Stimulated activated CD4-positive, alpha-beta T cell treated with anti-CD3 and anti-CD28 coated beads, TNF-alpha, amount 100 ng/mL, for 48 hours (primary cell): ENCODE results near the gene NCAN.

Source experiments
- DNase-seq, 3 donors: peaks; one replicate each; pipeline ENCODE4 v3.0.0-alpha.2; 2020; ENCODE audit warnings: low read depth in 3 of 3

The NCAN gene

DNA sequence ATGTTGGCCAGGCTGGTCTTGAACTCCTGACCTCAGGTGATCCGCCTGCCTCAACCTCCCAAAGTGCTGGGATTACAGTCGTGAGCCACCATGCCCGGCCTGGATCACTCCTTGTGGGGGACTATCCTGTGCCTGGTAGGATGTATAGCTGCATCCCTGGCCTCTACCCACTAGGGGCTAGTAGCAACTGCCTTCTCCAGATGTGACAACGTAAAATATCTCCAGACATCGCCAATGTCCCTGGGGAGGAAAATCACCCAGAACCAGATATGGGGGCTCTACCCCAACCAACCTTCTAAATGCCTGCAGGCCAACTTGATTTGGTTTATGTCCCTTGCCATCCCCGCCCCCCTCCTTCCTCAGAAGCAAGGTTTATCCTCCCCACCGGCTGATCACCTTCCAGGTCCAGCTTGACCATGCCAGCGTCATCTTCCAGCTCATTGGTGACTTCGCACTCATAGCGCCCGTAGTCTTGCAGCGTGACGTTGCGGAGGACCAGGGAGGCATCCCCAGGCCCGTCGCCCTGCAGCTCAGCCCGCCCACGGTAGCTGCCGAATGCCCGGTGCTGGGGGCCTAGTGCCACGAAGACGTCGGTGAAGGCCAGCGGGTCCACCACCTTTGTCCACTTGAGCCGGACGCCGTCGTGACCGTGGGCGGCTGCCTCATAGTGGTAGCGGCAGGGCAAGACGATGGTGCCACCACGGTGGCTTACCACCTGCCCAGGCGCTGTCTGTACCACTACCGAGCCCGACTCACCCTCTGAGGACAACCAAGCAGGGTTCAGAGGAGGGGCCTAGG lies 48.9 kb downstream of the NCAN start:
- no peak for DNase-seq

DNA sequence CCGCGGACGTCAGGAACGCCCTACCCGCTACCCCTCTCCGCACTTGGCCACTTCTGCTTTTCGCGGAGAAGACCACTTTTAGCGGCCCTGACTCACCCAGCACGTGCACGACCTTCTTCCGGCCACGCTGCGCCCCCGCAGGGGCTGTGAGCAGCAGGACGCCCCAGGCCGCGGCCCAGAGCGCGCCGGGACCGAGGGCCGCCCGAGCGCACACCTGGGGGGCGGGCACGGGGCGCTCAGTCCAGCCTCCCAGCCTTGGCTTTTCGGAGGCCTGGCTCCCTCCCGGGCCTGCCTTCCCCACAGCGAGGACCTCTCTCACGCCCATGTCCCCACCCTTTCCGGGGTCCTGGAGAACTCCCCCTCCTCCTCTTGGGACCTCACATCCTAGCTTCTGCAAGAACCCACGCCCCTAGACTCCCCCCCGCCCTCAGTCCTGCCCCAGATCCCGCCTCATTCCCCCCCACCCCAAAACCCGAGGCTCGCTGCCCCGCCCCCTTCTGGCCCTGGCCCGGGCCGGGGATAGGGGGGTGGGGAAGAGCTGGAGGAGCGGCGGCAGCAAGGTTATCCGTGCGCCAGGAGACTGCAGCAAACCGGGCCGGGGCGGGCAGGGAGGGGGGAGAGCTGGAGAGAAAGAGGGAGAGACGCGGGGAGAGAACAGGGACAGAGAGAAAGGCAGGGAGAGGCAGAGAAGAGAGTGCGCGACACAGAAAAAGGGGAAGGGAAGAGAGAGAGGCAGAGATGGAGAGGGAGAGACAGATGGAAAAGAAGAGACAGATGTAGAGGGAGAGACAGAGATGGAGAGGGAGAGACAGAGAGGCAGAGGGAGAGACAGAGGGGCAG lies 49.8 kb downstream of the NCAN start:
- DNase-seq = no peak

DNA sequence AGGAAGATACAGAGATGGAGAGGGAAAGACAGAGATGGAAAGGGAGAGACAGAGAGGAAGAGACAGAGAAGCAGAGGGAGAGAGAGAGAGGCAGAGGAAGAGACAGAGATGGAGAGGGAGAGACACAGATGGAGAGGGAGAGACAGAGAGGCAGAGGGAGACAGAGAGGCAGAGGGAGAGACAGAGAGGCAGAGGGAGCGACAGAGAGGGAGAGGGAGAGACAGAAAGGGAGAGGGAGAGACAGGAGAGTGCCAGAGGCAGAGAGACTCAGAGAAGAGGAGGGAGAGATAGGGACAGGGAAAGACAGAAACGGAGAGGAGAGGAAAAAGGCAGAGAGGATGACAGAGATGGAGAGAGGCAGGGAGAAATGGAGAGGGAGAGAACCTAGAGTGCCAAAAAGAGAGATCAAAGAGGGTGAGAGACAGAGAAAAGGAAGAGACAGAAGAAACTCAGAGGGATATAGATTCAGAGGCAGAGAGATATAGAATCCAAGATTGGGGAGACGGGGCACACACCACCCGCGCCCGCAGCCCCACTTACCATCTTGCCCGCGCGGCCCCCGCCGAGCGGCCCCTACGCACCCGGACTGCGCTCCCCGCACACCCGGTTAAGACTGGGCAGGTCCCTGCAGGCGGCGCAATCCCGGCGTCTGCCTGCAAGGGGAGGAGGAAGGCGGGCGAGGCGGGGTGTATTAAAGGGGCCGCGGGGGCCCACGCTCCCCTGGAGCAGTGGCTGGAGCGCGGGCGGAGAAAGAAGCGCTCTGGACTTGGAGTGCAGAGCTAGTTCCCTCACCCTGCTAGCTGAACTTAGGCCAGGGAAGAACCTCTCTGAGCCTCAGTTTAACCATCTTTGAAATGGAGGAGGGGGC lies 50.7 kb downstream of the NCAN start:
- DNase-seq = no peak

DNA sequence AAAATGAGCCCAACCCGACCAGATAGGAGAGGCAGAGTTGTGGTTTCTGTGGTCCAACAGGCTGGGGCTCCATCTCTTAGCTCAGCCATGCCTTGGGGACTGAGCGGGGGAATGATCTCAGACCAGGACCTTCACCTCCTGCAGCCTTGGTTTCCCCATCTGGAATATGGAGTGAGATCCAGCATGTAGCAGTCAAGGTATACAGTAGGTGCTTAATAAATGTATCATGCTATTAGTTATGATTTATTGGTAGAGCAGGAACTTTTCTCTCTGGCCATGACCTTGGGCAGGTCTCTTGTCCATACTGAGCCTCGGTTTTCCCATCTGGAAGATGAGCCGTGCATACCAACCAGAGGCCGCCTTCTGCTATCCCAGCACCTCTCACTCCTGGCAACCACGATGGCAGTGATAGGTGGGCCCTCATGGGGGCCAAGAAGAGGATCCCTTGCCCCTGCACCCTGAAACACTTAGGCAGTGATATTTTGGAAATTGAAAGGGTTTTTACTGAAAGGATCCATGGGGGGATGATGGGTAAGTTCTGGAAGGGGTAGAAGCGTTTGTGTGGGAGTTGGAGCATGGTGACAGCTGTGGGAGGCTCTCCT lies 52.2 kb downstream of the NCAN start:
- no peak for DNase-seq

DNA sequence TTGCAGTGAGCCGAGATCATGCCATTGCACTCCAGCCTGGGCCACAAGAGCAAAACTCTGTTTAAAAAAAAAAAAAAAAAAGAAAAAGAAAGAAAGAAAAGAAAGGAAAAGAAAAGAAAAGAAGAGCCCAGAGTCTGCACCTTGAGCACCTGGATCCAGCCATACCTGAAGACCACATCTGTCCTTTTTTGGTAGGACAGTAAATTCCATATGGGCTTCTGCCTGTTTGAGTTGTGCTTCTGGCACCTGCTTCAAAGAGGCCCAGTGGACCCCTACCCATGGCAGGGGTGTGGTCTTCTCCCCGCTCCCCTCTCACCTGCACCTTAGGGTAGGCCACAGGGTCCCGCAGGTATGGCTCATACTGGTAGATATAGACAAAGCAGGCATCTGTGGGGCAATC lies 55.5 kb downstream of the NCAN start:
- no peak for DNase-seq

DNA sequence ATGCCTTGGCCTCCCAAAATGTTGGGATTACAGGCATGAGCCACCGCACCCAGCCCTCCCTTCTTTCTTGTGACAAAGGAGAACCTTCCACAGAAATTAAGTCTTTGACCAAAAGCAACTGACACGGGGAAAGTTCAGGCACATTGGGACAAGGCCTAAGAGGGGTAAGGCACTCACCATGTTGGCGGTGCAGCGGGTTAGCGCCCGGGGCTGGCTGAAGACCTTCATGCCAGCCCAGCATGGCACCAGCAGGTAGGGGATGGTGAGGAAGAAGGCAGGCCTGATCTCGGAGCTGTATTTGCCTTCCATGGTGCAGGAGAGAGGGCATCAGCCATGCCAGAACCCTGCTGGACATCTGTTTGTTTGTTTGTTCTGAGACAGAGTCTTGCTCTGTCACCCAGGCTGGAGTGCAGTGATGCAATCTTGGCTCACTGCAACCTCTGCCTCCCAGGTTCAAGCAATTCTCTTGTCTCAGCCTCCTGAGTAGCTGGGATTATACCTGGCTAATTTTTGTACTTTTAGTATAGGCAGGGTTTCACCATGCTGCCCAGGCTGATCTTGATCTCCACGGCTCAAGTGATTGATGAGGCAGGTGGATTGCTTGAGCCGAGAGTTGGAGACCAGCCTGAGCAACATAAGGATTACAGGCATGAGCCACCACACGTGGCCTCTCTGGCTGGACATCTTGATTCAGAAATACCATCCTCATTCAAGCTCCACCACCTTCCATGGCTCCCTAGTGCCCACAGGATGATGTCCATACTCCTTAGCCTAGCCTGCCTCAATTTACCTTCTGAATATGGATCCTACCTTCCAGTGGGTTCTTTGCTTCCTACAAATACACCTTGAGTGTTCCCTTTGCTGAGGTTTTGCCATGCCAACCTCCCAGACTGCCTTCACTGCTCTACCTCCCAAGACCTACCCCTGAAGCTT lies 57.0 kb downstream of the NCAN start:
- no peak for DNase-seq

DNA sequence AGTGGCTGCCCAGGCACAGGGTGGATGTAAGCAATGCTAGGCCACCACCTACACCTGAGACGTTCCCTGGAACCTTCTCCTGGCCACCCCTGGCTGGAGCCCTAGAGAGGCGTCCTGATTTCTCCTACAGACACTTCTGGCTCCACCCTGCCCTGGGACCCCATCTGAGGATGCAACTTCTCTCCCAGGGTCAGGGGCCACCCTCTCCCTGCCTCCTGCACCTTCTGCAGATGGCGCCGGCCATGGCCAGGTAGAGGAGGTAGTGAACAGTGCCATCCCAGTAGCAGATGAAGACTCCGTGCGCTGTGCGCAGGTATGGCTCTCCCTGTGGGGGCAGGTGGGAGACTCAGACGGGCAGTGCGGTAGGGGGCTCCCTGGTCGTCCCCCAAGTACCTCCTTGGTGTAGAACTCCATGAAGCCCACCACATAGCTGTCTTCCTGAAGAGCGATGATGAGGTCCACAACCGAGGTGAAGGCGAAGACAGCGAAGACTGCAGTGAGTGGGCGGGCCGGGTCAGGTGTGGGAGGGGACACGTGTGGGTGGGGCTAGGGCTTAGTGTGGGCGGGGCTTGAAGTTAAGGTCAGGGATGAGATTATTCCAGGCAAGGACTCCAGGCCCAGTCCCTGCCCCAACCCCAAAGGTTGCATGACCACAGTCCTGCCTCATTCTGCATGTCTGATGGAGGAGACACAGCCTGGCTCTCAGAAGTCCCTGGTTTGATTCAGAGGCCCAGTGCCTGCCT lies 58.4 kb downstream of the NCAN start:
- no peak for DNase-seq

DNA sequence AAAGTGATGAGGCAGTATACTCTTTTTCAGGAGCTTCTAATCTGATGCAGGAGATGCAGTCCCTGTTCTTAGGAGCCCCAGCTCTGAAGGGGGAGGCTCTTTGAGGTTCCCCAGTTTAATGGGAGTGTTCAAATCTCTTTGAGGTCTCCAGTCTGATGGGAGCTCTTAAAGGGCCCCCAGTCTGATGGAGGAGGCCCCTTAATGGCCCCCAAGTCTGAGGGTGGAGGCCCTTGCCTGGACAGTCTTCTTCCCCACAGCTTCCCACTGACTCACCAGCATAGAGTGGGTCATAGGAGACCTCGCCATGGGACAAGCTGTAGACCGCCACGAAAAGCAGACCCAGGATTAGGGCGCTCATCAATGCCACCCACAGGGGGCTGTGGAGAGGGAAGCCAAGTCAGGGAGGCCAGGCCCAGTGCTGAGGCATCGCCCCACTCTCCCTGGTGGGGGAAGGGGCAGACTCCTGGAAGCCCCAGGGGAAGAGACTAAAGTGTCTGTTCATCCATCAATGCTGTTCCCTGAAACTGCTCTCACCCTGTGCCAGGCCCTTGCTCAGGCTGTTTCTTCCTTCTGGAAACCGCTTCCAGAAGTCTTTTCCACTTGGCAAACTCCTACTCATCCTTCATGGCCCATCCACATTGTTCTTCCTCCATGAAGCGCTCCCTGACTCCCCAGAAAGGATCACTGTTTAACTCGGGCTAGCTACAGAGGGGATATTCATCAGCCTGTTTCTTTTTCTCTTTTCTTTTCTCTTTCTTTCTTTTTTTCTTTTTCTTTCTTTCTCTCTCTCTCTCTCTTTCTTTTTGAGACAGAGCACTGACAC lies 59.2 kb downstream of the NCAN start:
- DNase-seq = no peak

DNA sequence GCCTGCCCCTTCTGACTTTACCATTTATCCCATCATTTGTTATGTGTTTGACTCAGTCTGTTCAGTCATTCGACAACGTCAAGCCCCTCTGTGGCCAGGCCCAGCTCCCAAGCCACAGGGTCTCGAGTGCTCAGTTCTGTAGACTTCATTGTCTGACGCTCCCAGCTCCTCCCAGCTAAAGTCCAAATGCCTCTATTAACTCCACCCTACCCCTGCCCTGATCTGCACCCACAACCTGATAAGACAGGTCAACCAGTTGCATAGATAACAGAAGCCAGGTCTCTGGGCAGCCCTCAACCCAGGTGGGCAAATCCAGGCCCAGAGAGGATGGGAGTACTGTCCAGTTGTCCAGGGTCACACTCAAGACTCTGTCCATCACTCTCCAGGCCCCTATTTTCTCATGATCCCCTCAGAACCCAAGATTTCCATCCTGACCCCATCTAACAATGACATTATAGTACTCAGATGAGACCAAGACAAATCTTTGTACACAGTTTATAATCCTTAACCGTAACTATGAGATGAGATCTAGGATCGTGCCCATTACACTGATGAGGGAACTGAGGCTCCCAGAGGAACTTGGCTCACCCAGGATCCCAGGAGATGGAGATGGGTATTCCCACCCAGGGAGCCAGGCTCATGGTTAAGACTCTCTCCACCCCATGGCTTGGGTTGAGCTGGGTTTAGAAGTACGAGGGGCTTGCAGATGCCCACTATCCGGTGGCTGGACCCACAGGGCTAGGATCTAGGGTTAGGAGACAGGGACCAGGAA lies 60.3 kb downstream of the NCAN start:
- DNase-seq = no peak

DNA sequence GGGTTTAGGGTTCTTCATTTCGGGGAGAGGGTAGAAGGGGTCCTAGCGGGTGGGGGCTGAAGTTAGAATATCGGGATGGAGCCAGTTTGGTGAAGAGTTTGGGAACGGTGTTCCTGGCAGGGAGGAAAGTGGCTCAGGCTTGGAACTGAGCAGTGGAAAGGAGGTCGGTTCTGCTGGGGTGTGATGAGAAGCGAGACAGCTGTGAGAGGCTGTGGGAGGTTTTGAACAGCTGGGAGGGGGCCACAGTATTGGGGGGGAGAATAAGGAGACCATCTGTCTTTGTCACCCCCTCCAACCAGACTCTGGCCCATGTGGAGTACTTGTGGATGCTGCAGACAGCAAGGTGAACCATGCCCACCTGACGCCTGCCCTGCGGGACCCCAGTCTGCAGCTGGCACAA lies 62.4 kb downstream of the NCAN start:
- DNase-seq = no peak

DNA sequence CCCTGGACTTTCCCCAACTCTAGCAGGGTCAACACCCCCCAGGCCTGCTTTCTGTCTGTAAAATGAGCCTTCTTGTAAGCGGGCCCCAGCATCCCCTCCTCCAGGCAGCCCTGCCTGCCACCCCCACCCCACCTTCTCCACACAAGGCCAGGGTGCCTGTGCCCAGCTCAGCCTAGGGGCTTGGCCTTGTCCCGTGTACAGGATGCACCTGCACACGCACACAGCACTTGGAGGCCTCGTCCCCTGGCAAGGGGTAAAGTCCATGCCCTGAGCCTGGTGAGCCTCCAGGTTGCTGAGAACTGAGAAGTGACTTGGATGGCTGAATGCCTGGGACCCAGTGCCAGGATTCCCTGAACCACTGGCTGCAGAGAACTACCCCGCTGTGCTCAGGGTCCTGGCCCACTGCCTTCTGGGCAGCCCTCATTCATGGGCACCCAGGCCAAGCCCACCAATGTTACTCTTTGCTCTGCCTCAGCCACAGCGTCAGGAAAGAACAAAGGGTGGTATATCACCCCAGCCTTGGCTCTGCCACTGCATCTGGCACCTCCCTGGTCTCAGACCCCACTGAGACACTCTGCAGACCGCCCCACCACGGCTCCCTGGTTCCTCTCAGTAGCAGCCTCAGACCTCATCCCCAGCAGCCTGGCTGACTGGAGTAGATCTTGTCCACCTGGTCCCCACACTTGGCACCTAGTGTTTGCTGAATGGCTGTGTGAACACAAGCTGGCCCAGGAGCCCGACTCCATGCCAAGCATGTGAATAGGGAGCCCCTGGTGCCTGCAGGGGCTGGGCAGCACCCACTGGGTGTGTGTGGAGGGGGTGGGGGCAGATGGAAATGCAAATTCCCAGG lies 63.2 kb downstream of the NCAN start:
- DNase-seq = no peak

DNA sequence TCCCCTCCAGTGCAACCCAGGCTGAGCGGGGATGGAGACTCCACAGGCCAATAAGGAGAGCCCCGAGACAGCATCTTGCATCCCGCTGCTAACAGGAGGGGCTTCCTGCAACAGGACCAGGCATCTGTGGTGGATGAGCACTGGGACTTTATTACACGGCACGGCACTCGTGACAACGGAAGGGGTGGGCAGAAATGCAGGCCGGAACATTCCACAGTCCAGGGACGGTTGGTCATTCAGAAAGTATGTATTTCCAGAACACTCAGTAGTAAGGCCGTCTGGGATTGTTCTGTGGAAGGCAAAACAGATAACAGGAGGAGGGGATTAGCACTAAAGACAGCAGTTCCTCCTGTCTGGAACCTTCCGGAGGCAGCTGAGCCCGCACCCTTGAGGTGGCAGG lies 64.6 kb downstream of the NCAN start:
- DNase-seq = no peak

DNA sequence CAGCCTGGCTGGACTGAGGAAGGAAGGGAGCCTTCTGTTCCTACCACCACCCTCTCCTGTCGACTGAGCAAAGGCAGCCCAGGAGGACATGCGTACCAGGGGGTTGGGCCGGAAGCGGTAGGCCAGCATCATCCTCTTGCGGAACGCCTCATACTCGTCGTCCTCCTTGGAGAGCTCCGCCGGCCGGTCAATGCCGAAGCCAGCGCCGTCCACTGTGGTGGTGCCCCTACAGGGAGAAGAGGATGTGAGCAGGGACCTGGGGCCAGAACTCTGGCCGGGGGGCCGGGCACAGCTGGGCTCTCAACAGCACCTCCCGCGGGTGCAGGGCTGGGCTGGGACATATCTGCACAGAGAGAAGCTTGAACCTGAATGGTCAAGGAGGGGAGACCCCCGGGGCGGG lies 65.1 kb downstream of the NCAN start:
- no peak for DNase-seq

DNA sequence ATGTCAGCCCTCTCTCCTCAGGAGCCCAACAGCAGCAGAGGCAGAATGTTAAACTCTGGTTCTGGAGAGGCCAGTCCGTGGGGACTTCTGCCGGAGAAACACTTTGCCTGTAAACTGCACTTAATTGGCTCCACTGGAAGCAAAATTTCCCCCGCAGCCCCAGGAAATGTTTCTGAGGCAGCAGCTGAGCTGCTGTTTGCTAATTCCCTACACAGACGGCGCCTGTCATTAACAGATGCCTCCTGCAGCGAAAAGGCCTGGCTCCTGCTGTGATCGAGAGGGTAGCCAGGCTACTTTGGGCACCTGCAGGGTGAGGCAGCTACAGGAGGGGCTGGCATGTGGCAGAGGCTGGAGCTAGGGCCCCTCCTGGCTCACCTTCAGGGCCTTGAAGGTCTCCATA lies 66.6 kb downstream of the NCAN start:
- DNase-seq = no peak

DNA sequence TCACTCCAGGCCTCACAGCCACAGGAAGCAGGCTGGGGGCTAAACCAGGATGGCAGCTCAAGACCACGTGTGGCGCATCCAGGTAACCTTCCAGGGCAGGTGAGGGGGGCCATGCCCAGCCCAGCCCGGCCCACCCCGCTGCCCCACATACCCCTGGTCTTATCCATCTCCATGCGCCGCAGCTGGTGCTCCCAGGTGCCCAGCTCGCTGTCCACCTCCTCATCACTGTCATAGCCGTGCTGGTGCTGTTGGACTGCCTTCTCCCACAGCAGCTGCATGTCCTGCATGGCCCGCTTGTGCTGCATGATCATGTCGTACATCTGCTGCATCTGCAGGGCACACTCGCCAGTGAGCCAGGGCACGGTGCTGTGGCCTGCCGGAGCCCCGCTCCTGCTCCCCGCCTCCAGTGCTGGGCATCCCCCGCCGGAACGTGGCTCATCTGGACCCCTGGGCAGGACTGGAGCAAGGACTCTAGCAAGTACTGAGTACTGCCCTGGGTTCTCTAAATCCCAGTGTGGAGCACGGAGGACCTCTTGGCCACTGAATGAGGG lies 67.4 kb downstream of the NCAN start:
- no peak for DNase-seq

DNA sequence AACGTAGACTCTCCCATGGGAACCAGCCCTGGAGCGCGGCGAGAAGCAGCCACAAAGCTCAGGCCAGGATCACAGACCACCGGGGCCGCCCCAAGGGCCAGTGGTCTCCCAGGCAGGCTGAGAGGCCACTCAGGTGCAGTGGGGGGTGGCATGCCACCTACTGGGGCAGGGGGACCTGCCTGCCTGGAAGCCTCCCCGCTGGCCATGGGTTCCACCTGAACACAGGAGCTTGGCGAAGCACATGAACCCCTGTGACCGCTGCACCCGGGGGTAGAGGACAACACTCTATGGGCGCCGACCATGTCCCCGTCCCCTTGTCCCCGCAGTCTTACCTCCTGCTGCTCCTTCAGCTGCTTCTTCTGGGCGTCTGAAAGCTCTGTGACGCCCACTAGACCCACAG lies 68.1 kb downstream of the NCAN start:
- DNase-seq = no peak

DNA sequence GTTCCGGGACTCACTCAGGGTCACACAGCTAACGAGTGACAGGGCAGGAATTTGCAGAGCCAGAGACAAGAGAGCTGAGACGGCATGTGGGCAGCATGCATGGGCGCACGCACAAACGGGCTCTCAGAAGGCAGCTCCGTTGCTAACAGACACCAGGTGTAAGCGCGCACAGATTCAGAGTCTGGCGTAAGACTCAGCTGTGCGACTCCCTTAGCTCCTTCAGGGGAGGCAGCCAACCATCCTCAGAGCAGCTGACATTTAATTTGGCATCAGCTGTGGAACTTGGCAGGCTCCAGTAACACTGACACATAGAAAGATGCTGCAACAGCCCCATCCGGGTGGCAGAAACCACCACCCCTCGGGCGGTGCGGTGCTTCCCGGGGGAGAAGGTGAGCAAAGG lies 68.8 kb downstream of the NCAN start:
- DNase-seq = no peak
